Left ventricle myocardium inferior (tissue), 1 donor: Measurements from ENCODE around the gene MLLT10. TPM values are rescaled to one million over a fixed set of nuclear protein-coding genes. Genes with fewer than 3 reads are reported as not detected.

ENCODE experiments used
- DNase-seq: peaks from one replicate; pipeline ENCODE4 v3.0.0-alpha.2; 2020
- H3K27ac ChIP-seq: fragments of 200-600 bp; replicated peaks from 2 replicates; pipeline ENCODE4 v1.8.0; 2021
- H3K27me3 ChIP-seq: fragments of 200-600 bp; 2 replicates; pipeline ENCODE4 v1.8.0; 2021; ENCODE audit warnings: low read depth
- H3K36me3 ChIP-seq: fragments of 200-600 bp; 2 replicates; pipeline ENCODE4 v1.8.0; 2021
- H3K4me1 ChIP-seq: fragments of 200-600 bp; 2 replicates; pipeline ENCODE4 v1.8.0; 2021
- H3K4me3 ChIP-seq: fragments of 200-600 bp; 2 replicates; pipeline ENCODE4 v1.8.0; 2021; ENCODE audit warnings: mild to moderate bottlenecking, moderate library complexity
- H3K9me3 ChIP-seq: fragments of 200-600 bp; replicated peaks from 2 replicates; pipeline ENCODE4 v1.8.0; 2021
- CTCF ChIP-seq: fragments of 200-600 bp; IDR thresholded peaks from 2 replicates; pipeline ENCODE4 v1.8.0; 2021; ENCODE audit warnings: antibody characterized with exemption, mild to moderate bottlenecking, borderline replicate concordance
- intact Hi-C: fragments of 100-400 bp; cut with micrococcal nuclease; formaldehyde crosslinking; loops from one replicate; pipeline ENCODE4 v1.11.0; 2022
- total RNA-seq: library from RNA; stranded (reverse); fragmentation: NEBNext Ultra II Directional; extraction: Animal tissue kit (Norgen Biotek cat#: 25700); gene quantifications from one replicate; pipeline ENCODE4 v1.2.1, GENCODE V29; 2021
- donor health status: DM: no; HTN: yes; CAD: no; lungs with severe emphysema.

Gene MLLT10
- total RNA-seq, 1 donor from 2014 or later, result 18.7 TPM

- intact Hi-C loops, result no loop called here
Observed at GRCh38 chr10:21747809-21748208, 213.8 kb downstream of the MLLT10 start.

GRCh38 chr10:21749788-21750187, 215.8 kb downstream of the MLLT10 start:
- DNase-seq, result no peak
- Histone ChIP-seq H3K27ac (no peak overlapping the region), H3K9me3 (no peaks in the 10 kb centered on the region), H3K36me3 (peaks cover 3% of the 10 kb centered on the region), H3K4me1 (no peaks in the 10 kb centered on the region), H3K4me3 (no peak overlapping the region), H3K27me3 (no peaks in the 10 kb centered on the region)
- no peak for TF ChIP-seq CTCF
- intact Hi-C loops, result no loop called here

More at GRCh38 chr10:21747809-21748208, 213.8 kb downstream of the MLLT10 start:
- no peak for TF ChIP-seq CTCF
- Histone ChIP-seq H3K4me1 (no peaks in the 10 kb centered on the region), H3K9me3 (no peaks in the 10 kb centered on the region), H3K27me3 (no peaks in the 10 kb centered on the region), H3K36me3 (peaks cover 20% of the 10 kb centered on the region), H3K4me3 (no peak overlapping the region), H3K27ac (no peak overlapping the region)
- DNase-seq, result no peak

- no peak for DNase-seq
- Histone ChIP-seq H3K4me1 (no peaks in the 10 kb centered on the region), H3K4me3 (no peak overlapping the region), H3K36me3 (peaks cover 4% of the 10 kb centered on the region), H3K9me3 (no peaks in the 10 kb centered on the region), H3K27me3 (no peaks in the 10 kb centered on the region), H3K27ac (no peak overlapping the region)
- TF ChIP-seq CTCF, result no peak
- intact Hi-C loops, result no loop called here
Observed at GRCh38 chr10:21750424-21750823, 216.4 kb downstream of the MLLT10 start.

- TF ChIP-seq CTCF, result no peak
- intact Hi-C loops, result no loop called here
- no peak overlapping the region for H3K27ac ChIP-seq
- H3K36me3 ChIP-seq, result peaks cover 6% of the 10 kb centered on the region
- no peaks in the 10 kb centered on the region for H3K27me3 ChIP-seq
- no peak for DNase-seq
- H3K4me3 ChIP-seq, result no peak overlapping the region
- no peaks in the 10 kb centered on the region for H3K9me3 ChIP-seq
- no peaks in the 10 kb centered on the region for H3K4me1 ChIP-seq
Observed at GRCh38 chr10:21751341-21752310, 217.6 kb downstream of the MLLT10 start.

- no peak for TF ChIP-seq CTCF
- intact Hi-C loops, result no loop called here
- H3K4me3 ChIP-seq, result no peak overlapping the region
- no peak for DNase-seq
- no peaks in the 10 kb centered on the region for H3K9me3 ChIP-seq
- H3K36me3 ChIP-seq, result peaks cover 17% of the 10 kb centered on the region
- no peaks in the 10 kb centered on the region for H3K27me3 ChIP-seq
- peaks cover 10% of the 10 kb centered on the region for H3K4me1 ChIP-seq
- no peak overlapping the region for H3K27ac ChIP-seq
Observed at GRCh38 chr10:21753497-21754270, 219.7 kb downstream of the MLLT10 start.
